Heart left ventricle (tissue), 13 donors: ENCODE measurements around the gene ATP6V0E2.

ENCODE experiments used
- CTCF ChIP-seq, 12 donors: fragments of 200-600 bp; sonication (generic) in 4 of 12; IDR thresholded peaks; one replicate each; pipeline versions ENCODE4 v1.5.0 to v1.8.0; 2018 to 2022; ENCODE audit warnings: antibody characterized with exemption in 12 of 12, mild to moderate bottlenecking in 5 of 12
- POLR2A ChIP-seq, 2 donors: fragments of 450-650 bp; IDR thresholded peaks; one replicate each; pipeline ENCODE4 v1.6.1; 2017; ENCODE audit warnings: antibody characterized with exemption in 2 of 2, mild to moderate bottlenecking in 2 of 2, moderate library complexity in 2 of 2
- donor health status: ischemic (EF 13 %, LVEDD 7.1; RV severe dilation, severe dysfunction).
- donor health status: DM: no; HTN: yes; CAD: no.
- donor health status: DM: no; HTN: no; CAD: no.
- donor health status: ischemic (EF 25% LVEDD 6.9; RV normal size, moderate dysfunction).
- donor health status: ischemic (EF 25% LVEDD 5.7; RV mildly dilated, moderate dysfunction).
- donor health status: ischemic (EF 35%, LVEDD 5.7; RV mildly dilated, moderate dysfunction).
- donor health status: nonischemic (EF 11% LVEDD 7.7; RV severe dilation, severe dysfunction).
- donor health status: DM: yes; HTN: yes; CAD: no.
- donor health status: PGD.
- donor health status: ischemic (EF 29% LVEDD 5.4; RV normal size, mild dysfunction).
- donor health status: nonischemic (EF 23%, LVEDD 6.1; RV moderate dilation, normal function).

GRCh38 chr7:149831741-149832219, 42.0 kb upstream of the ATP6V0E2 start:
- TF ChIP-seq CTCF (IDR thresholded peaks at IDR 0.05) = no peak
- no peak for TF ChIP-seq POLR2A (IDR thresholded peaks at IDR 0.05)
